HG03139 (cell line): ENCODE results near the gene GALC.

ENCODE experiments used
- ATAC-seq: cut with Tn5 transposase; IDR thresholded peaks from one replicate; pipeline ENCODE4 v1.9.1; 2021; ENCODE audit not compliant: unreplicated experiment

Gene GALC

DNA sequence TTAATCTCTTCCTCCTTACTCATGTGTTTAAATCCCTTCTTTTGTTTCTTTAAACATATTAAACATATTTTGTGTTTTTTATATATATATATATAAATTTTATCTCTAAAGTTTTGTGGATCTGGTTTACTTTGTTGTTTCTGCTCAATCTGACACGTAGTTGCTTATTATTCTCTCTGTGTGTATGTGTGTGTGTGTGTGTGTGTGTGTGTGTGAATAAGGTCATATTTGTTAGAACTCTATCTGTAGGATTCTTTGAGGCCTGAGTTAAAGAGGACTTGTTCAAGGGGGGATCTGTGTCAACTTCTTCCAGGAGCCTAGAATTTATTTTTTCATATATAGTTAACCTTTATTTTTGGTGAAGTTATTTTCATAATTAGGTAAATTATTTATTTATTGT is 14.6 kb upstream of the GALC start:
- no peak for ATAC-seq

DNA sequence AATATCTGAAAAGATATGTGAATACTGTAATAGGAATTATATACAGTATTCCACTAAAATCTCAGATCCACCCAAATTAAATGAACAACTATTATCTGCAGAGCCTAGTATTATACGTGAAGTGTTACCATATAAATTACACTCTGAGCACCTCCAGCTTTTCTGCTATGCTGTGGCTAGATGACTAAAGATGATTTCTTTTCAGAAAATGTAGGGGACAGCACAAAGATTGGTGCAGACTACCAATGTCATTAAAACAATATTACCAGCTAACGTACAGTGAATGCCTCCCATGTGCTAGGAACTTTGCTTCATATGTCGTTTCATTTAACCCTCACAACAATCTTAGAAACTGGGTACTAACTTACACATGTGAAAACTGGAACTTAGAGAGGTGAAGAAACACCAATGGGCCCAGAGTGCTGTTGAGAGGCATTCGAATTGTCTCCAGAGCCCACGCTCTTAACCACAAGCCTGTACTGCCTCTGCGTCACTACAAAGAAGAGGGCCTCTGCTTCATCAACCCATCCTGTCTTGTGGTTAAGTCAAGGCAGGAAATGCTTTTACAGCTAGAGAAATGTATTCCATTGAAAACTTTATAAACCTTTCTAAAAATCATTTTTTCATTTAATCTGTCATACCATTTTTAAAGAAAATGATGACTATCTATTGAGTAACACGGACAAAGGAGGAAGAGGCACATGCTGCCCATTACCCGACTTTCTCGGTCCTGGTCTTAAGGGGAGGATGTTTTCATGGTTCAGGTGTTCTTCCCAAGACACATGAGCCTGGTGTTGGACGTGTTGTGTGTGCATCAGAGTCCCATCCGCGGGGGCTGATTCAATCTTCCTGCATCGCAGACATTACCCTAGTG is 13.2 kb upstream of the GALC start:
- ATAC-seq: peak; percentile 89

DNA sequence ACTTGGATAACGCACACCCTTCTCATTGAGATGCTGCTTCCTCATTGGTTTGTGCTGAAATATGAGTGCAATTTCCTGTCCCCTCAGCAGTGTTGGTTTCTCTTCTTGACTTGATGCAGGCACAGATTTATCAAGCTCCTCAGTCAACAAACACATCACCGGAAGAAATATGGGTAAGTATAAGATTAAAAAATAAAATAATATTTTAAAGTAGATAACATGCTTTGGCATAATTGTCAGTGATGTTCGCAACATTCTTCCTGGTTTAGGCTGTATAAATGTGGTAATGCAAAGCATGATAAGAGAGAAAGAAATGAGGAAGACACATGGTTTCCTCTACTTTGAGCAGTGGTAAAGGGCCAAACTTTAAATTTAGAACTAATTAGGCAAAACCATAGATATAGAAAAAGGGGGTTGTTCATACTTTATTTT is 12.1 kb upstream of the GALC start, which contains the start of gene GPR65:
Gene GPR65, plus strand, starts transcription at position 86 of the 432 bp plus-strand sequence. CDS start 5,713 bp downstream, outside the sequence.
- peak; percentile 61 for ATAC-seq

DNA sequence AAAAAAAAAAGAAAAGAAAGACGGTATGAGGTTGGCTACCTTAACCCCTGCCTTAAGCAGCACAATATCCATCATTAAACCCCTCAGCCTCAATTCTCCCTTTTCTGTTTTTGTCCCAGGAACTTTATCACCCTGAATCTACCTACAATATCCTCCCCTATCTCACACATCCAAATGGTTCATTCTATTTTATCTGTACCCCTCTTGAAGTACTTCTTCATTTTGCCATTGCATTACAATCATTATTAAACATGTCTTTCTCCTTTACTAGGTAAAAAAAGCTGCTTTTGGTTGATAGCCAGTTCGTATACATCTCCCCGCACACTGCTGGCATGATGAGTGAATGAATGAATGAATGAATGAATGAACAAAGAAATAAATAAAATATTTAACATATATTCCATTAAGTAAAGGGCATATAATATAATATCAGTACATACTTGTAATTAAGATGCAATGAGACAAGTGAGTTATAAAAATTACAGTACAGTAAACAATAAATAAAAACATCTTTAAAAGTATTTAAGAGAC is 11.6 kb upstream of the GALC start:
- ATAC-seq: no peak

DNA sequence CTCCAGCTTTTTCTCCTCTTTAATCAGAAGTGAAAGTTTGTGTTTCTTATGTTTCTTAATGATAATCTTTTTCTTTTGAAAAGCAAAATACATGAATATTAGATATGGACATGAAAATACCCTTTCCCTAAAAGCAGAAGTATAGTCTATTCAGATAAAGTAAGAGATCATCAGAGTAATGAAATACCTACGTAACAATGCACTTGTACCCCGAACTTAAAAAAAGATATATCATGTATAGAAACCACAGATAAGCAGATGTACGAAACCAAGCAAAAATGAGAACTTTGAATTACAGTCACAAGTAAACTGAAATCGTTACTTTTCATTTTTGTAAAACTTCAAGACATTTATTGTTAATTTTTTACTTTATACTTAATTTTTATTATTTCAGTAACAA is 10.4 kb upstream of the GALC start:
- no peak for ATAC-seq

DNA sequence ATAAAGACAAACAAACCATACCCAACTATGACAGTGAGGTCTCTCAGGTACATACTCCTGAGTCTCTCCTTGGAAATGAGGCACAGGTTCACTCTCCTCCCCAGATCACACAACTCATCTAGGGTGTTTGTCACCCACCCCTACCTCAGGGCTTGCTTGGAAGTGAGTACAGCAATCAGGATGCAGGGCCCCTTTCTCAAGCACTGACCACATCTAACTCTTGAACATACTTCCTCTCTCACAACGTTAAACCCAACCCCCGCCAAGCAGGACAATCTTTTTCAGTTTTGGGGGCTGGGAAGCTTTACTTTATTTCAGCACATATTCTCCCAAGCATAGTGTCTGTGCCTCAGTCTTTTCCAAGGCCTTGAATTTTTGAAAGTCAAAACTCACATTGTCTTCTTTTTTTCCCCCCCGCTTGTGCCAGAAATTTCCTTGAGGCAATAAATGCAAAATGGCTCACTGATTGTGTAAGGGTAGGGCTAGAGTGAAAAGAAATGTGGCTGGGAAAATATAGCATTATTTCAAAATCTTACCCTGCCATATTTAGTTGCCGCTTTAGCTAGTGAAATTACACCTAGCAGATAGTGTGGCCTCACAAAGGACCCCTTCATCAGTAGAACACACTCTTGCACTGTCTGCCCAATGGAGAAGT is 9.6 kb upstream of the GALC start:
- peak; percentile 24 for ATAC-seq

DNA sequence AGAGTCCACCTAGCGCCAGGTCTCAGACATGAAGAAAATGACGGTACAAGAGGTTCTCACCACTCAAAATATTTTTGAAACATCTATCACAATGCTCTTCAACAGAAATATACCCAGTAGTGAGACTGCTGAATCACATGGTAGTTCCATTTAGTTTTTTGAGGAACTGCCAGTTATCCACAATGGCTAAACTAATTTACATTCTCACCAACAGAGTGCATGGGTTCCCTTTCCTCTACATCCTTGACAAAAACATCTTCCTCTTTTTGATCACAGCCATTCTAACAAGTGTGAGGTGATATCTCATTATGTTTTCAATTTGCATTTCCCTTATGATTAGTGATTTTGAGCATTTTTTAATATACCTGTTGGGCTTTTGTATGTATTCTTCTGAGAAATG is 6.3 kb upstream of the GALC start:
- no peak for ATAC-seq

DNA sequence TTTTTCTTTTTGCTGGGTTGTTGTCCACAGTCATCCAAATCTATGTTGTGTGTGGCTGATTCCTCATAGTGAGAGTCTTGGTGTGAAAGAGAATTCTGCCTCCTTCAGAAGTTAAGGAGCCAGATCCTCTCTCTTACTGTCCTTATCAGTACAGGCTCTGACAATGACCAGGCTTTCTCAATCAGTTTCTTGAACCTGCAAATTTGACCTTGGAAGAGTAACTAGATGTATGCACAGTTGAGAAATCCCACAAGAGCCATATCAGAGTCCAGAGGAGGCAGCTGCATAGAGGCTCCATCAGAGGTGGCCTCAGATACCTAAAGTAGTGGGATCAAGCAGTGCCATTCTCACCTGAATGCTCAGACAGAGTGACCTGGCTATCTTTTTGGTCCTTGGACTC is 5.5 kb upstream of the GALC start:
- ATAC-seq: no peak

DNA sequence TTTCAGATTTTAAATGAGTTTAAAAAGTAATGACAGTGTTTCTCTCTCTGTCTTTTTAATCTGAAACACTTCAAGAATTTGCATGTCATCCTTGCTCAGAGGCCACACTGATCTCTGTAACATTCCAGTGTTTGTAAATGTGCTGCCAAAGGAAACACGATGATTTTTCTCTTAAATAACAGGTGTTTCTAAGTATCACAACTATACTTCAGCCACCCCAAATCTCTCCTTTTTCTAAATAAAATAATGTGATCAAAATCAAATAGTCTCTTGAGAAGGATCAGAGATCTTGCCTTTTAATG is 3.3 kb upstream of the GALC start:
- ATAC-seq: no peak

DNA sequence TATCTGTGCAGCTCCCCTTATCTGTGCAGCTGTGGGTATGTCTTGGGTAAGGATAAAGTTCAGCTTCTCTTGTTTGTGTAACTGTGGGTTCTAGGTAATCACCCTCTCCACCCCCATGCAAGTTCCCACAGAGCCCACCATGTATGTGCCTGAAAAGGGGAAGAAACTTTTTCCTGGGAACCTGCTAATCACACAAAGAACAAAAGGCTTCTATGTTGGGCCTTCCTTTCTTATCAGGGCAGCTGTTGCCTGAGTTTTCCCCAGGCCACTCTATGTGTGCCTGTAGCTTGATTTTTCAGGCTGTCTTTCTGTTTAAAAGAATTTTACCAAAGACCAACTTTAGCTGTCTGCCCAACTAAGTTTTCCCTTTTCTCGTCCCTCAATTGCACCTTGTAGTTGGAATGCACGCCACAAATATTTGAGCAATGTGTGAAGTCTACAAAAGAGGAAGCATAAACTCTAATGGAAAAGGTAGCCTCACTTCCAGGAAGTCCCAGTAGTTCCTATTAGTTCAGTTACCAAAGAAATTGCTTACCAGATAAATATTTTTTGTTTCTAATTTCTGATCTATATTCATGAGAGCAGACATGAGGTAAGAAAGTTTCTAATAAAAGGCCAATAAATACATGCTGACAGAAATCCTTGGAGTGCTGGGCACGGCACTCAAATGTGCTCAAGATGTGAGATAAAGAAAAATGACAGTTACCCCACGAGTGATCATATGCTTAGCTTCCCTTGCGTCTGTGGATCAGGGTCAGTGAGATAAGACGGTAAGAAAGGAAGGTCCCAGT is 2.7 kb upstream of the GALC start:
- ATAC-seq: no peak

DNA sequence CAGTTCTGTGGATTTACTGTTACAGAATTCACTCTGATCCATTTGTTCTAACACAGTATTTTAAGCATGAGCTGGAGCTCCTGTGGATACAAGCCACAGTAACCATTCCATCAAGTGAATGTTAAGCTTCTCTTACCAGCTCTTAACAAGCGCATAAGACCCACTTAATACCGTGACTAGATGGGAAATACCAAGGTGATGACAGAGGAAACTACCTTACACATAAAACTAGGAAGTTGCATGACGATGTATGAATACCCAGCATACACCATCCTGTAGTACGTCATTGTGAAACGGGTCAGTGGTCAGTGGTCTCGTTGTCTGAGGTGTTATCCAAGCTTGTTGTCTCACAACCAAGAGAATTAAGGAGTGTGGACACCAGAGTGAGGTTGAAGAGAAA is 2.0 kb upstream of the GALC start:
- no peak for ATAC-seq

DNA sequence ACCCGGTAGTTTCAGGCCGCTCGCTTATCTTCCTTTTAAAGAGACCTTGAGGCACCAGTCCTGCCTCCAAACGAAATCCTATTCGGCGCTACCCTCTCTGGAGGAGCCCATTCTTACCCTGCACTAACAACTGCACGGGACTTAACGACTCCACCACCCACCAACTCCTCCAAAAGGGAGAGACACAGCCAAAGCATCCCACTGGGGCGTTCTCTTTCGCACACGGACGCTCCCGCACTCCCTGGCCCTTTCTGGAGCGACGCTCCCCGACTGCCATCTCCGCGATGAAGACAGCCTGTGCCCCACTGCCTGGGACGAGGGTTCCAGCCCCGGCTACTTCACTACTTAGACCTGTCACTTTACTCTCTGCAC is 650 bp downstream of the GALC start:
- ATAC-seq: peak; percentile 0

DNA sequence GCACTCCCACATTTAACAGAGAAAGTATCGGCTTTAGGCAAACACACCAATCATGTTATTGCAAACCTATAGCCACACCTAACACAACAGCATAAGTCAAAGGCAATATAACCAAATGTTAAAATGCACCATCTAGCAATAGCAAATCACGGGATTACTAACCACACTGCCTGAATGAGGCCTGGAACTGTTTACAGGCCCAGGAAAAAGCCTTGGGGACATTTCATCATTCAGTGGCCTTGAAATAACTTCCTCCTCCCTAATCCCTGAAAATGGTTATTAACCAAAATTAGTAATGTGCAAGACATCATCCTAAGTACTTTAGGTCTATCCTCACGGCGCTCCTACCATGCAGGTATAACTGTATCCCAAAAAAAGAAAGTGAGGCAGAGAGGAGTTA is 2.3 kb downstream of the GALC start:
- ATAC-seq: no peak

DNA sequence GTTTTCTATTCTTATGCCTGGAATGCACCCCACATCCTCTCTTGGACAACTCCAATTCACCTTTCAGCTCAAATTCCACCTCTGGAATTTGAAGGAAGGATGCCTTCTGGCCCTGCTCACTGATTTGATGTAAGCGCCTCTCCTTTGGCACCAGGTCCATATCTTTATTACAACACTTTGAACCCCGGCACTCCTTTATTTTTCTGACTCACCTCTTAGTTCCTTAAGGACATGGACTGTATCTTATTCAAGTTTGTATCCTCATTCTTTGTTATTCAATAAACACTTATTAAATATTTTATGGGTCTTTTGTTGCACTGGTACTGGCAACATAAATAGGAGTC is 3.1 kb downstream of the GALC start:
- ATAC-seq: no peak

DNA sequence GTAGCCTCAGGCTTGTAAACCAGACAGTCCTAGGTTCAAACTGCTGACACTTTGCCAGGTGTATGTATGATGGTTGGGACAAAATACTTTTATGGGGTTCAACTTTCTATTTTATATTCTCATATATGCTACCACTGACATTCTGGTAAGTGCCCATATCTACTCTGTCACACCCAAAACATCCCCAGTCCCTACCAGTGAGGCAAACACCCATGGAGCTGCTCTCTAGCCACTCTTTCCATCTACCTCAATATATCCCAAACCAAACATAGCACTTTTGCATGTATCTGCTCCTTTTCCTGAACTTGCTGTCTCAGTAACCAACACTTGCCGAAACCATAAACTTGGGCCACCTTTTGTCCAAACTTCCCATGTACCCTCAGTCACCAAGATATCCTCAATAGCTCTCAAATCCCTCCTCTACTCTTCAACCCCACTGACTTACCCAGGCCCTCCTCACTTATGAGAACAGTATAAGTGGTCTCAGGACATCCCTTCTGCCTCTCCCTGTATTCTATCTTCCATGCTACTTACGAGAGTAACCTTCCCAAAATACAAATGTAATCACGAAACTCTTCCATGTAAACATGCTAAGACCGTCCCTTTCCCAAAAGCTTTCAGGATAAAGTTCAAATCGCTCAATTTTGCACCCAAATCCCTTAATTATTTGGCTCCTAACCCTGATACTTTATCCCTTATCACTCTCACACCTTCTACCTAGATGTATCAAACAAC is 3.6 kb downstream of the GALC start:
- no peak for ATAC-seq

DNA sequence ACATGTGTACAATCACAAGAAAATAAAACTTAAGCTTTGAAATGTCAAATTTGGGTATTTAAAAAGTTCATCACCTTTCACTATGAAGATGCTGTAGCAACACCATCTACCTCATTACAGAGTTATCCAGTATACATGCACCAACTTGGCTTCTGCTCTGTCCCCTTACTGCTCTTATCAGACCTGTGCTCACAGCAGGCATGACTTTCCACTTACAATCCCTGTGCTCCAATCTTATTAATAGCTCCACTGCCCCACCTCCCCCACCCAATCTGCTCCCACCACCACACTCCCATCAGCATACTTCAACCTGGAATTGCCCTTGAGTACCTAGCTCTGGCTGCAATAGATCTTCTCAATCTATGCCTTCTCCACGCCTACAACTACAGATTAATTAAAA is 13.3 kb downstream of the GALC start:
- no peak for ATAC-seq

DNA sequence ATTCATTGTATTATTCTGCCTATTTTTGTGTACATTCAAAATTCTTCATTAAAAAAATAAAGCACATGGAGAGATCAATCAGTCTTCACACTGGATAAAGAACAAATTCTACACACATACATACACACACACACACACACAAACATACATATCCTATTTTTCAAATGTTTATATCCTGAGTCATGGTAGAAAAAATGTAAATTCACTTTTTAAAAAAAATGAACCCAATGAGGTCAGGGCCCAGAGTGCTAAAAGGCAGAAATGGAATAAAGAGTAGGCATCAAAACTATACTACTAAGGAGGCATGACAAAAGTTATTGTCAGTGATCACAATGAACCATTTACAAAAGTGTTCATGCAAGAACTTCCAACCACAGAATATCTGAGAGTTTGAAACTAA is 17.3 kb downstream of the GALC start:
- ATAC-seq: no peak

DNA sequence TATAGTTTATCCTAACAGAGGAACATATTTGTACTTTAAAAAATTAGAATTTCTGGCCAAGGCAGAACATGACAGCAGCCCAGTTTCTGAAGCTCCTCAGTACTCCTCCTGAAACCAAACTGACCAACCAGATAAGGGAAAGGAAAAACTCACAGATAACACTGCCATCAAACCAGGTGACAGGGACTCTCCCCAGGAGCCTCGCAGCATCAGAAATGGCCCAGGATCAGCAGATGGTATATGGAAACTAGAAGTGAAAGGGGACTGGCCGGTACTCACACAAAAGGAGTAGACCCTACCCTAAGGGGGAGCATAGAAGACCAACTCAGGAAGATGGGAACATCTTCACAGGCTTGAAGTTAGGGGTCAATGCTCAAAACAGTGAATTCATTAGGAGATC is 22.0 kb downstream of the GALC start:
- peak; percentile 65 for ATAC-seq

DNA sequence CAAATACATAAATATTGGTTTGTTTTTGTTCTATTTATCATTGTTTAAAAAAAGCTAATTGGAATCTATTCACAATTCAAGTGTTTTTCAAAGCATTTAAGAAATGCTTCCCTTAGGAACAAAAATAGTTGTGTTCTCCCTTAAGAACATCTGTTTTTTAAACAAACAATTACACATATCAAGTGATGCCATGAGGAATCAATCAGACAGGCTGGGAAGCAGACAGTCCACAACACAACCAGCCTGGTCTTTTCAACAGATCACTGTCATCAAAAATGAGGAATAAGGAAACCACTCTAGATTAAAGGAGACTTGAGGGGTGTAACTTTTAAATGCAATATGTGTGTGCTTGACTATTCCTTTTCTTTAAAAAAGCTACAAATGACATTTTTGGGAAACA is 25.5 kb downstream of the GALC start:
- ATAC-seq: no peak

DNA sequence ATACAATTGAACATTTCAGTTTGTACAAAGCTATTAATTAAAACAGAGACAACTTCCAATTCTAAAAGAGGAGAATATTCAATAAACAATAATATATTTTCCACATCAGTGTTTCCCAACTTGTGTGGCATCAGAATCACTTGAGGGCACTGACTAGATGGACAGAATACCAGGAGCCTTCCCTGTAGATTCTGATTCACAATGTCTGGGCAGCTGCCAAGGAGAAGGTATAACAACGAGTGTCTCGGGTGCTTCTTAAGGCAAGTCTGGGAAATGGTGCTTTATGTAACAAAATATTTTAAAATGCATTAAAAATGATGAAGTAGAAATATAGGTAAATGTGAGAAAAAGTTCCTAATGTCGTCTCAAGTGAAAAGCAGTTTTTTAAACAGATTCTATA is 26.2 kb downstream of the GALC start:
- no peak for ATAC-seq

DNA sequence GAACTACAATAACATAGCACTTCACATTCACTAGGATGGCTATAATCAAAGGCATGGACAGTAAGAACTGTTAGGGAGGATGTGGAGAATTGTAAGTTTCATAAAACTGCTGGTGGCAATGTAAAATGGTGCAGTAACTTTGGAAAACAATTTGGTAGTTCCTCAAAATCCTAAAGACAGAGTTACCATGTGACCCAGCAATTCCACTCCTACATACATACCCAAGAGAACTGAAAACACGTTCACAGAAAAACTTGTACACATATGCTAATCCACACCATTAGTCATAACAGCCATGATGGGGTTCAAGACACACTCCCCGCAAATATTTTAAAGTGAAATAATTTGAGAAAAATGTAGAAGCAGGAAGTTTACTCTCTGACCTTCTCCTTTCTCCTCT is 31.7 kb downstream of the GALC start:
- ATAC-seq: no peak
